HG03571 (cell line): ENCODE data around the gene ZNF451.
"Not testable (repeated sequence)": the region's sequence is repeated elsewhere in the genome, so short reads cannot be mapped to it uniquely, and the experiment has no call there.

ENCODE experiments used
- ATAC-seq: cut with Tn5 transposase; IDR thresholded peaks from one replicate; pipeline ENCODE4 v1.9.1; 2021; ENCODE audit not compliant: unreplicated experiment

Gene ZNF451, protein sequence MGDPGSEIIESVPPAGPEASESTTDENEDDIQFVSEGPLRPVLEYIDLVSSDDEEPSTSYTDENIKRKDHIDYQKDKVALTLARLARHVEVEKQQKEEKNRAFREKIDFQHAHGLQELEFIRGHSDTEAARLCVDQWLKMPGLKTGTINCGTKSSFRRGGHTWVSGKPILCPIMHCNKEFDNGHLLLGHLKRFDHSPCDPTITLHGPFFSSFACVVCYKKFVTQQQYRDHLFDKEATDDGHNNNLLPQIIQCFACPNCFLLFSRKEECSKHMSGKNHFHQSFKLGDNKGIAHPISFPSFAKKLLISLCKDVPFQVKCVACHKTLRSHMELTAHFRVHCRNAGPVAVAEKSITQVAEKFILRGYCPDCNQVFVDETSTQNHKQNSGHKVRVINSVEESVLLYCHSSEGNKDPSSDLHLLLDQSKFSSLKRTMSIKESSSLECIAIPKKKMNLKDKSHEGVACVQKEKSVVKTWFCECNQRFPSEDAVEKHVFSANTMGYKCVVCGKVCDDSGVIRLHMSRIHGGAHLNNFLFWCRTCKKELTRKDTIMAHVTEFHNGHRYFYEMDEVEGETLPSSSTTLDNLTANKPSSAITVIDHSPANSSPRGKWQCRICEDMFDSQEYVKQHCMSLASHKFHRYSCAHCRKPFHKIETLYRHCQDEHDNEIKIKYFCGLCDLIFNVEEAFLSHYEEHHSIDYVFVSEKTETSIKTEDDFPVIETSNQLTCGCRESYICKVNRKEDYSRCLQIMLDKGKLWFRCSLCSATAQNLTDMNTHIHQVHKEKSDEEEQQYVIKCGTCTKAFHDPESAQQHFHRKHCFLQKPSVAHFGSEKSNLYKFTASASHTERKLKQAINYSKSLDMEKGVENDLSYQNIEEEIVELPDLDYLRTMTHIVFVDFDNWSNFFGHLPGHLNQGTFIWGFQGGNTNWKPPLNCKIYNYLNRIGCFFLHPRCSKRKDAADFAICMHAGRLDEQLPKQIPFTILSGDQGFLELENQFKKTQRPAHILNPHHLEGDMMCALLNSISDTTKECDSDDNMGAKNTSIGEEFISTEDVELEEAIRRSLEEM

DNA sequence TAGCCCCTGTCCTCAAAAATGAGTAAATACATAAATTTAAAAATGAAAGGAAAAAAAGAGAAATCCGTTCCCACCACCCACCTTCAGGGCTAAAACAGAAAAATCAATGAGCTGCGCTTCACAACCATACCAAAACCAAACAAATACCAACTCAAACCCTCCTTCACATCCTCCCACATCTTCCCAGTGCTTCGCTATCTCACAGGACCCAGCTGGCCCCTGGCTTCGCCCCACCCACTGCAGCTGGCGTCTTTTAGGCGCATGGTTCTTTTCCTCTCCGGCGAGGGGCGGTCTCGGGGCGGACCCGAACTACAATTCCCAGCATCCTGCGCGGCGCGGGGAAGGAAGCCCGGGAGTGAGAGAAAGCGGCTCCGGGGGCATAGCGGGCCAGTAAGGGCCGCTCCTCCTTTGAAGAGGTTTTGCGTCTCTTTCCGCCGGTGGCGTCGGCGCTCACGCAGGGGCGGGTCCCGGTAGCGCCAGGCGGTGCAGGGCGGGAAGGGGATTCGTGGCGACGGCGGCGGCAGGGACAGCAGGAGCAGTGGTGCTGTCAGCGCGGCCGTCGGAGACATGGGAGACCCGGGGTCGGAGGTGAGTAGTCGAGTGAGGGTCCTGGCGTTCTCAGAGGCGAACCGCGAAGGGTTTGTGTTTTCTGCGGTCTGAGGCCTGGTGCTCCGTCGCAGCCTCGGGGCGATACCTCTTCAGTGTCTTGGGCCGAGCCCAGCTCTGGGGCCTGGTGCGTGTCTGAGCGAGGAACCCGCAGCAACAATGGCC is at the start of gene ZNF451:
Gene ZNF451 (plus strand): TSS at position 502 of the 771 bp plus-strand sequence. CDS start 66 bp downstream, at position 568.
- ATAC-seq, result peak; percentile 91

DNA sequence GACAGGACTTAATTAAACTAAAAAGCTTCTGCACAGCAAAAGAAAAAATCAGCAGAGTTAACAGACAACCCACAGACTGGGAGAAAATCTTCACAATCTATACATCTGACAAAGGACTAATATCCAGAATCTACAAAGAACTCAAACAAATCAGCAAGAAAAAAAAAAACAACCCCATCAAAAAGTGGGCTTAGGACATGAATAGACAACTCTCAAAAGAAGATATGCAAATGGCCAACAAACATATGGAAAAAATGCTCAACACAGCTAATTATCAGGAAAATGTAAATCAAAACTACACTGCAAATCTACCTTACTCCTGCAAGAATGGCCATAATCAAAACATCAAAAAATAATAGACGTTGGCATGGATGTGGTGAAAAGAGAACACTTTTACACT is 45.9 kb upstream of the ZNF451 start:
- not testable (repeated sequence) for ATAC-seq

DNA sequence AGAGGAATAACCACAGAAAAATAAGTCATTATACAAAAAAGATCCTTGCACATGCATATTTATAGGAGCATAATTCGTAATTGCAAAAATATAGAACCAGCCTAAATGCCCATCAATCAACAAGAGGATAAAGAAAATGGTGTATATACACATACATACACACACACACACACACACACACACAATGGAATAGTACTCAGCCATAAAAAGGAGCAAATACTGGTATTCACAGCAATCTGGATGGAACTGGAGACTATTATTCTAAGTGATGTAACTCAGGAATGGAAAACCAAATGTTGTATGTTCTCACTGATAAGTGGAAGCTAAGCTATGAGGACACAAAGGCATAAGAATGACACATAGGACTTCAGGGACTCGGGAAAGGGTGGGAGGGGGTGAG is 45.4 kb upstream of the ZNF451 start:
- no peak for ATAC-seq

DNA sequence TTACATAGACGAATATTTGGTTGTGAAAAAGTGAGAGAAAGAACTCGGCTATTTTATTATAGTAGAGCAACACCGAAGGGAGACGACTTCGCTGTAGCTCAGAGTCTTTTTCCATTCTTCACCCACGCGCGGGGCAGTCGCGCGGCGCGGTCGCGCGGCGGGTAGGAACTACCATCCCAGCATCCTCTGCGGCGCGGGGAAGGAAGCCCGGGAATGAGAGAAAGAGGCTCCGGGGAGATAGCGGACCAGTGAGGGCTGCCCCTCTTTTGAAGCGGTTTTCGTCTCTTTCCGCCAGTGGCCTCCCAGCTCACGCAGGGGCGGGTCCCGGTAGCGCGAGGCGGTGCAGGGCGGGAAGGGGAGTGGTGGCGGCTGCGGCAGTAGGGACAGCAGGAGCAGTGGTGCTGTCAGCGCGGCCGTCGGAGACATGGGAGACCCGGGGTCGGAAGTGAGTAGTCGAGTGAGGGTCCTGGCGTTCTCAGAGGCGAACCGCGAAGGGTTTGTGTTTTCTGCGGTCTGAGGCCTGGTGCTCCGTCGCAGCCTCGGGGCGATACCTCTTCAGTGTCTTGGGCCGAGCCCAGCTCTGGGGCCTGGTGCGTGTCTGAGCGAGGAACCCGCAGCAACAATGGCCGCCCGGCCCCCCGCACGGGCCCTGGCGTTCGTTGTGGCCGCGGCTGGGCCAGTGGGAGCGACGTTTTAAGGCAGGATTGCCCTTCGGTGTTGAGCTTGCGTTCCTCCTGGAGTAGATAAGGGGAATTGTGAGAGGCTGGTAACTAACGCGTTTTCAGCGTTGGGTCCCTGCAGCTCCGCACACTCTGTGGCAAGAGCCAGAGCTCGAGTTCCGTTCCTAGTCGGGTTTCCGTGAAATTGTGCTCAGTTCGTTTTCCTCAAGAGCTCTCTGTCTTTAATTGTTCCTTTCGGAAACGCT is 43.4 kb upstream of the ZNF451 start, which contains the start of gene KIAA1586:
Gene KIAA1586 (plus strand): TSS at position 362 of the 925 bp plus-strand sequence. CDS start 63 bp downstream, at position 425.
- peak; percentile 95 for ATAC-seq

DNA sequence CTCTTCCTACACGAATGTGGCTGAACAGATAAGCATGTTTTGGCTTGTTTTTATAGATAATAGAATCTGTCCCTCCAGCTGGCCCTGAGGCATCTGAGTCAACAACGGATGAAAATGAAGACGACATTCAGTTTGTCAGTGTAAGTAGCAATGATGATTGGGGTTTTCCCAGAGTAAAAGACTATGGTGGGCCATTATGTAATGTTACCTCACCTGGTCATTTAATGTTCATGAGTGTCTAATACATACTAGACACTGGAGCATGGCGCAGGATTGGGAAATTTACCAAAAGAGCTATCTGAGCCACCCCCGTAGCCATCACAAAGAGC is 42.8 kb upstream of the ZNF451 start:
- peak; percentile 20 for ATAC-seq

DNA sequence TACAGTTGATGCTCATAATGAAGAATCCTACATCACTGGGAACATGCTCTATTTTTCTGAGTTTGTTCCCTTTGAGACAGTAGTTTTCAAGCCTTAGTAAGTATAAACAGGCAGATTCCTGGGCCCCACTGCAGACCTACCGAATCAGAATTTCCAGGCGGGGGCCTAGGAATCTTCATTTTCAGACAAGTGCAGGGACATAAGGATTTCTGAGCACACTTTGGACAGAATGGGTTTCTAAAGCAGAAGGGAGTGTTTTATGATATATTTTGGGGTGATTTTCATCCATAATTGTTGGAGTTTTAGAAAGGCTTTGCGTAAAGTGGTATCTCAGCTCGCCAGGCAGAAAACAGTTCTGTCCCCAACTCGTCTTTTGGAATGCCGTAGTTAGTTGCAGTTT is 42.1 kb upstream of the ZNF451 start:
- ATAC-seq, result not testable (repeated sequence)

DNA sequence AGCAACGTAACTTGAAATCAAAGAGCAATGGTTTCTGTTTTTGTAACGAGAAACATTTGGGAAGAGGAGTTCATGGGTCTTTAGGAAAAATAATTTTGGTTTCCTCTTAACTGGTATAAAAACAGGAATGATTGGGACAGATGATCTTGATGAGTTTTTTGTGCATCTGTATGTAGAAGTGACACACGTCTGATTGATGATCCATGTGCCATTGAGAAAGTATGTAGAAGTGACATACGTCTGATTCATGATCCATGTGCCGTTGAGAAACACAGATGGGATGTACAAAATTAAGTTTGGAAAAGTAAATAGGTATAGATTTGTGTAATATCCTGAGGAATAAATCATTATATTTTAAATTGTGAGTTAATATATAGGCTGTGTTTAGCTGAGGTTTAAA is 41.4 kb upstream of the ZNF451 start:
- ATAC-seq, result no peak

DNA sequence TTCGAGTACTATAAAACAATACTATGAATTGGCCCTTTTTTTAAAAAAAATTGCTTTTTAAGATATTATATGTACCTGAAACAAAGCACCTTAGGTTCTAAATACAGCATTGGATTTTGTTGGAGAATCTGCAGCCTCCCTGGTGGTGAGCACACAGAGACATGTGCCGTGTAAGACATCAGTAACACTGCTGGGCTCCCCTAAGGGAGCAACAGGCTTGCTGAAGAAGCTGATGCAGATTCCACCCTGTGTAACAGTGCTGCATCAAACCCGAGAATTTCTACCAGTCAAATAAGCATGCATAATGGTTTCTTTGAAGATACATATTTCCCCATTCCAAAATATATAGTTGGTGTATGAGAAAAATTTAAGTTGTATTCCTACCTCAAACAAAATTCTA is 26.1 kb upstream of the ZNF451 start:
- no peak for ATAC-seq

DNA sequence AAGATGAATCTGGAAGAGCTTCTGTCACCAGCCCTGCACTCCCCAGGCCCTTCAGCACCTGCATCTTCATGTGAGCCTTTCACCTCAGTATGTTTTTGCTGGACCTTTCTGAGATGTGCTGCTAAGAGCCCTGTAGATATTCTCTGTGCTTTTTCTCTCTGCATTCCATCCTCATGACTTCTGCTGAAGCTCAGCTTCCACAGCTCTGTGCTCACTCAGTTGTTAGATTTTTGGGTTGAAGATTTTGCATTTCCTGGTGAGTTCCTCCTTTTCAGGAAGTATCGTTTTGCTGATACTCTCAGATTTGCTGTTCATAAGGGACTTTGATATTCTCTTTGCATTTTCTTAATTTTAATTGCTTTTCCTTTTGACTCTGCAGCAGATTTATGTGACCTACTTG is 25.2 kb upstream of the ZNF451 start:
- no peak for ATAC-seq

DNA sequence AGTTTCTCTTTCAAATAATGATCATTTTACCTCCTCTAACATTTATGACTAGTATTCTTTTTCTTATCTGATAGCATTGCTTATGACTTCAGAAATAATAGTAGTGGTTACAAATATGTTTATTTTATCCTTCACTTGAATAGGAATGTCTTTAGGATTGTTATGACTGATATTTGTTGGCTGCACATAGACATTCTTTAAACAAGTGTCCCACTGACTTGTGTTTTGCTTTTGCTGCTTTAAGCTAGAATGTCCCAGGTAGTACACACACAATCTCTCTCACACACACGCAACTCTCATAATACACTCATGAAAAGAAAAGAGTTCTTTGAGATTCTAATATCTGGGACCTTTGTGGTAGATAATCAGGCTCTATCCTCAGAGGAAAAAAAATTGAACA is 21.9 kb upstream of the ZNF451 start:
- no peak for ATAC-seq

DNA sequence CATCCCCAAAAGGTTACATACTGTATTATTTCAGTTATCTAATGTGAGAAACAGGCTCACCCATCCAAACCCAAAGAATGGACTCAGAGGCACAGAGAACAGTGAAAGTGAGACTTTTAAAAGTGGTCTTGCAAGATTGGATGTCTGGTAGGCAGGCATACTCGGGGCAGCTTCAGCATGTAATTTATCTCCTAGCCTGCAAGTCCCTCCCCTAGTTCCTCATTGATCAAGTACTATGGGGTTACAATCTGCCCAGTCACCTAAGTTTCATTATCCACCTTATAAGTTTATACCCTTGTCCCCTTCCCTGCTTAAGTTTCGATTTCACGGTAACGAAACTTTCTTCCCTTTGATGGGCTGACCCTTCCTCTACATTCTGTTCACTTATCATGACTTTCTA is 20.8 kb upstream of the ZNF451 start:
- no peak for ATAC-seq

DNA sequence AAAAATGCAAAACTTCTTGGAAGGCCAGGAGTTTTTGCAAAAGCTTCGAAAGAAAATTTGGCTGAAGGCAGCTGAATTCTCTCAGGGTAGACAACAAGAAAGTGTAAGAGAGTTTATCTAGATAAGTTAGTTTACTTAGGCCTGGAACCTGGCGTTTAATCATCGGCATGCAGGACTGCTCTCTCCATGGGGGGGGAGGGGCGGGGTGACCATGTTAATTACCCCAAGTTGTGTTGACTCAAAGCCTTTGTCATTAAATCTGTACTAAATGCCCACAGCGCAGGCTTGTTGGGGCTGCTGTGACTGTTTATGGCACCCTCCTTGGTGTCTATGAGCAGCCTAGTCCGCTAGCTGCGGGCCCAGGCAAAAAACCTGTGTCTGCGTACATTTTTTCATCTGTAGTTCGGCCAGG is 20.1 kb upstream of the ZNF451 start:
- ATAC-seq, result no peak

DNA sequence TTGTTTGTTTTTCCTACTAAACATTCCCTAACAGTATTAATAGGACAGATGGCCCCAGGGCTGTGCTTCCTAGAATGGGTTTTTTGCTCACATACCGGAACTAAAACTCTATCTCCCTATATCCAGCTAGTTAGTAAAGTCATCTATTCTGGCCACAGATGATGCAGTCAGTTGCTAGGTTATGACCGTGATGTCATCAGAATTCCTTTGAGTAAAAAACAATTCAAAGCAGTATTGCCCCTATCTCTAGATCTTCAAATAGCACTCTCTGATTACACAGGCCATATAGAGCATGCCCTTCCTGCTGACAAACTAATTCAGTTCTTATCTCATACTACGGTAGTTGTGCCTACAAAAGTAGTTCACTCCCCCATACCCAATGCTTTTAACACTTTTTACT is 17.9 kb upstream of the ZNF451 start:
- no peak for ATAC-seq

DNA sequence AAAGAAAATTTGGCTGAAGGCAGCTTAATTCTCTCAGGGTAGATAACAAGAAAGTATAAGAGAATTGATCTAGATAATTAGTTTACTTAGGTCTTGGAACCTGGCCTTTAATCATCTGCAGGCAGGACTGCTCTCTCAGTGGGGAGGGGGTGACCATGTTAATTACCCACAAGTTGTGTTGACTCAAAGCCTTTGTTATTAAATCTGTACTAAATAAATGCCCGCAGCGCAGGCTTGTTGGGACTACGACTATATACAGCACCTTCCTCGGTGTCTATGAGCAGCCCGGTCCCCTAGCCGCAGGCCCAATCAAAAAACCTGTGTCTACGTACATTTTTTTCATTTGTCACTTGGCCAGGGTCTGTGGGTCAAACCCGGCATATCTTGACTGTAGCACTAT is 15.6 kb upstream of the ZNF451 start:
- no peak for ATAC-seq

DNA sequence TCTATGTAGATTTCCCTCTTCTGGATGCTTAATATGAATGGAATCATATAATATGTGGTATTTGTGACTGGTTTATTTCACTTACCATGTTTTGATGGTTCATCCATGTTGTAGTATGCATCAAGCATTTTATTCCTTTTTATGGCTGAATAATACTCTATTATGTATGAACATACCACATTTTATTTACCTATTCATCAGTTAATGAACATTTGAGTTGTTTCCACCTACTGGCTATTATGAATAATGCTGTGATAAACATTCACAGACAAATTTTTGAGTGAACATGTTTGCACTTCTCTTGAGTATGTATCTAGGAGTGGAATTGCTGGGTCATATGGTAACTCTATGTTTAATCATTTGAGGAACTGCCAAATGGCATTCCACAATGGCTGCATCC is 14.9 kb upstream of the ZNF451 start:
- ATAC-seq, result no peak

DNA sequence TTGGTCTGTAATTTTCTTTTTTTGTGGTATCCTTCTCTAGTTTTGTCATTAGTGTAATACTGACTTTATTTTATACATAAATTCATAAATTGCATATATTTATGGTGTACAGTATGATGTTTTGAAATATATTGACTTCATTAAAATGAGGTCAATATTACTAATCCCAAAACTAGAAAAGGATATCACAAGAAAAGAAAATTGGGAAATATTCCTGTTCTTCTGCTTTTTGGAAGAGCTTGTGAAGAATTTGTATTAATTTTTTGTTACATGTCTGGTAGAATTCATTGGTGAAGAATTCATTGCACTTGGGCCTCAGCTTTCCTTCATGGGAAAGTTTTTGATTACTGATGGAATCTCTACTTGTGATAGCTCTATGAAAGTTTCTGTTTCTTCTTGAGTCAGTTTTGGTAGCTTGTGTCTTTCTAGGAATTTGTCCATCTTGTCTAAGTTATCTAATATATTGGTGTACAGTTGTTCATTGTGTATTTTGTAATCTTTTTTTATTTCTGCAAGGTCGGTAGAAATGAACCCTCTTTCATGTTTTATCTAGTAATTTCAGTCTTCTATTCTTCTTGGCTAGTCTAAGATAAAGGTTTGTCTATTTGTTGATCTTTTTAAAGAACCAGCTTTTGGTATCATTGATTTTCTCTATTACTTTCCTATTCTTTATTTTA is 11.3 kb upstream of the ZNF451 start:
- no peak for ATAC-seq

DNA sequence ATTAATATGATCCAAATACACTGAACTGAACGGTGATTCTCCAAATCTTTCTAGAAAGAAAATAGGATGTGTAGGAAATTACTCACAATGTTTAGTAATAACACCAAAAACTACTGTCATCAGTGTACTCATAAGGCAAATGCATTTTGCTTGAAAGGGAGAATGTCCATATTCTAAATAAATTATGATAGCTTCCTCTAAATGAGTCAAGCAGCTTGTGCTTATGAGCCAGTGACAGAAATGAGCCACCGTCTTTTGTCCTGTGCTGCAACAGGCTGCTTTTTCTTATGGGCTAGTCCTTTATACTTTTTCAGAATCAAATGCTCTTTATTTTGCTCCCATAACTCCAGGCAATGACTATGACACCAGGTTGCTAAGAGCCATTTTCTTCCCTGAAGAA is 4.5 kb upstream of the ZNF451 start:
- no peak for ATAC-seq

DNA sequence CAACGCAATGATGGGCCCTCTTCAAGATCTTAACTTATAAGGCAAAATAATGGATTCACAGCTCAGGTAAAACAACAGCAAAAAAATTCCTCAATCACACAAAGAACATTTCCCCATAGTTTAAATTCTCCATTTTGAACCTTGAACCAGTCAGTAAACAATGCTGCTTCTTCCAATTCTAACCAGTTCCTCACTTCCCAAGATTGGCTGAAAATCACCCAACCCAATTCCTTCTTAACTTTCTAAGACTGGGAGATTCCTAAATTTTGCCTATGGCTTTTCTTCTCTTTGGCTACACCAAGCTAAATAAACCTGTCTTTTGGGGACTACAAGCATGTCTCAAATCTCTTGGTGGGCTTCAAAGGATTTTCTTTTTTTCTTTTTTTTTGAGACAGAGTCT is 3.1 kb upstream of the ZNF451 start:
- no peak for ATAC-seq

DNA sequence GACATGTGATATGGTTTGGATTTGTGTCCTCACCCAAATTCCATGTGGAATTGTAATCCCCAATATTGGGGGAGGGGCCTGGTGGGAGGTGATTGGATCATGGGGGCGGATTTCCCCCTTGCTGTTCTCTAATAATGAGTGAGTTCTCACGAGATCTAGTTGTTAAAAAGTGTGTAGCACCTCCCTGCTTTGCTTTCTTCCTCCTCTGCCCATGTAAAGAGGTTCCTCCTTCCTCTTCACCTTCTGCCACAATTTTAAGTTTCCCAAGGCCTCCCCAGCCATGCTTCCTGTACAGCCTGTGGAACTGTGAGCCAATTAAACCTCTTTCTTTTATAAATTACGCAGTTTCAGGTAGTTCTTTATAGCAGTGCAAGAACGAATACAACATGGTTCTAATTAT is 2.1 kb upstream of the ZNF451 start:
- no peak for ATAC-seq
